ENCODE data around the gene SLC37A2. TPM values are rescaled to one million over a fixed set of nuclear protein-coding genes. Genes with fewer than 3 reads are reported as not detected.

The SLC37A2 gene
- total and polyA plus RNA-seq, 3 experiments from 2014 or later, result 0.33 to 2.0 (median 1.5) TPM

GRCh38 chr11:125078016-125078415 lies 14.9 kb downstream of the SLC37A2 start:
- Histone ChIP-seq H3K9me3 (ENCODE audit: low read length) (no peaks in the 10 kb centered on the region), H3K27me3 (ENCODE audit: insufficient read depth, low read length, poor library complexity, severe bottlenecking) (no peaks in the 10 kb centered on the region), H3K4me3 (ENCODE audit: low read length) (no peak overlapping the region), H3K36me3 (ENCODE audit: insufficient read depth, low read length) (no peaks in the 10 kb centered on the region), H3K27ac (ENCODE audit: low read depth, low read length) (no peak overlapping the region), H3K4me1 (ENCODE audit: insufficient read depth, low read length) (no peaks in the 10 kb centered on the region)
- H3K4me1 Mint-ChIP-seq, result no peaks in the 10 kb centered on the region
- peaks cover 15 to 35% of the 10 kb centered on the region in 2 donors for H3K27me3 Mint-ChIP-seq
- DNase-seq, result no peak
- H3K36me3 Mint-ChIP-seq, result no peaks in the 10 kb centered on the region
- CTCF ChIA-PET, result no interaction called here
- POLR2A ChIA-PET, result no interaction called here
- no peak overlapping the region for H3K4me3 Mint-ChIP-seq
- H3K9me3 Mint-ChIP-seq, result no peaks in the 10 kb centered on the region
- no peak overlapping the region for H3K27ac Mint-ChIP-seq

DNA sequence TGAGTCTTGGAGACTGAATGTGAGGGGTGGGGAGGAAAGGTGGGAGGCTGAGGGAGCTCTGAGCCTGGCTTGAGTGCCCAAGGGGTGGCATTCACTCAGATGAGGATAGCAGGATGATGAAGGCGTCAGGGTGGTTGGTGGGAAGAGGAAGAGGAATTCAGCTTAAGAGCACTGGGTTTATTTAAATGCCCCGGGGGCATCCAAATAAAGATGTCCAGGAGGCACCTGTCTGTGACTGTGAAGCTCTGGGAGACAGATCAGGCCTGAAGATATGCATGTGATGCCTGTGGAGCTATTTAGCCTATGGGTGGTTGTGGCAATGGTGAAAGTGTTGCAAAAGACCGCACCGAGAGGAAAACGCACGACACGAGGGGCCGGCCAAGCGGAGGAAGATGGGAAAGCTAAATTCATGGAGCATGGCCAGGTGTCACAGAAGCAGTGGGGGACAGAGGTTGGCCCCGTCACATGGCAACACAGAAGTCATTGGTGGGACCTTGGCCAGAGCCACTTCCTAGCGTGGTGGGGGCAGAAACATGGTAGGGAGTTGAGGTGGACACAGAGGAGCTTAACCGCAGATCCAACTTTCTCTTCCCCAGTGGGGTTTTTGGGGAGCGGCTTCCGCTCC lies 15.5 kb downstream of the SLC37A2 start:
- Mint-ChIP-seq H3K4me3 (no peak overlapping the region), H3K27ac (no peak overlapping the region), H3K27me3 (peaks cover 15 to 37% of the 10 kb centered on the region in 2 donors), H3K9me3 (no peaks in the 10 kb centered on the region), H3K36me3 (no peaks in the 10 kb centered on the region), H3K4me1 (no peaks in the 10 kb centered on the region)
- Histone ChIP-seq H3K4me1 (ENCODE audit: insufficient read depth, low read length) (no peaks in the 10 kb centered on the region), H3K4me3 (ENCODE audit: low read length) (no peak overlapping the region), H3K36me3 (ENCODE audit: insufficient read depth, low read length) (no peaks in the 10 kb centered on the region), H3K27ac (ENCODE audit: low read depth, low read length) (no peak overlapping the region), H3K9me3 (ENCODE audit: low read length) (no peaks in the 10 kb centered on the region), H3K27me3 (ENCODE audit: insufficient read depth, low read length, poor library complexity, severe bottlenecking) (no peaks in the 10 kb centered on the region)
- ChIA-PET POLR2A (no interaction called here), CTCF (no interaction called here)
- no peak for DNase-seq

DNA sequence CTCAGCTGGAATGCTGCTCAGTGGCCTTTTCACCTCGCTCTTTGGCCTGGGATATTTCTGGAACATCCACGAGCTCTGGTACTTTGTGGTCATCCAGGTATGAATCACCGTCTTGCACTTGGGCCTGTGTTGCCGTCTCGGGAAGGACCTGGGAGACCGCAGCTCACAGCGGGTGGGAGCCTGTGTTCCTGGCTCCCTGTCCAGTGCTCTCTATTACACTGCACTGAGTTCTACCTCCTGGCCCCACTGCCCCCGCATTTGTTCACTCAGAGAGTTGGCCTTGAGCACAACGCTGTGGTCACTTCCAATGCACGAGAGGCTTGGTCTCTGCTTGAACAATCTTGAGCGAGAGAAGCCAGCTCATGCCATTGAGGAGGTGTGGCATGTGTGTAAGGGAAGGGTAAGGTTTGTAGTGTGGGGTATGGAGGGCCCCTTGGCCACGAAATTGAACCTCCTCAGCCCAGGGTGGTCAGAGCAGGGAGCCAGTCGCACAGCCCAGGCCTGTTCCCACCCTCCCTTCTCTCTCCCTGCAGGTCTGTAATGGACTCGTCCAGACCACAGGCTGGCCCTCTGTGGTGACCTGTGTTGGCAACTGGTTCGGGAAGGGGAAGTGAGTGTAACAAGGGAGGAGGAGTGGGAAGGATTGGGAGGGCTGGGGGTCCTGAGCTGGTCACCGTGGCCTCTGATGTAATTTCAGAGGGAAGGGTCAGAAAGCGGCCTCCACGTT lies 16.2 kb downstream of the SLC37A2 start:
- no peaks in the 10 kb centered on the region for H3K4me1 ChIP-seq (ENCODE audit: insufficient read depth, low read length)
- DNase-seq, result no peak
- peak overlapping the region in 1 of 8 donors; percentile 69 for H3K27ac Mint-ChIP-seq
- H3K4me1 Mint-ChIP-seq, result no peaks in the 10 kb centered on the region
- no peaks in the 10 kb centered on the region for H3K9me3 Mint-ChIP-seq
- peaks cover 0 to 2% (median 0%) of the 10 kb centered on the region in 3 donors for H3K36me3 Mint-ChIP-seq
- no peaks in the 10 kb centered on the region for H3K9me3 ChIP-seq (ENCODE audit: low read length)
- peaks cover 12 to 31% of the 10 kb centered on the region in 2 donors for H3K27me3 Mint-ChIP-seq
- H3K27ac ChIP-seq (ENCODE audit: low read depth, low read length), result no peak overlapping the region
- no peak overlapping the region for H3K4me3 Mint-ChIP-seq
- ChIA-PET POLR2A (no interaction called here), CTCF (no interaction called here)
- H3K36me3 ChIP-seq (ENCODE audit: insufficient read depth, low read length), result no peaks in the 10 kb centered on the region
- H3K27me3 ChIP-seq (ENCODE audit: insufficient read depth, low read length, poor library complexity, severe bottlenecking), result no peaks in the 10 kb centered on the region
- no peak overlapping the region for H3K4me3 ChIP-seq (ENCODE audit: low read length)

DNA sequence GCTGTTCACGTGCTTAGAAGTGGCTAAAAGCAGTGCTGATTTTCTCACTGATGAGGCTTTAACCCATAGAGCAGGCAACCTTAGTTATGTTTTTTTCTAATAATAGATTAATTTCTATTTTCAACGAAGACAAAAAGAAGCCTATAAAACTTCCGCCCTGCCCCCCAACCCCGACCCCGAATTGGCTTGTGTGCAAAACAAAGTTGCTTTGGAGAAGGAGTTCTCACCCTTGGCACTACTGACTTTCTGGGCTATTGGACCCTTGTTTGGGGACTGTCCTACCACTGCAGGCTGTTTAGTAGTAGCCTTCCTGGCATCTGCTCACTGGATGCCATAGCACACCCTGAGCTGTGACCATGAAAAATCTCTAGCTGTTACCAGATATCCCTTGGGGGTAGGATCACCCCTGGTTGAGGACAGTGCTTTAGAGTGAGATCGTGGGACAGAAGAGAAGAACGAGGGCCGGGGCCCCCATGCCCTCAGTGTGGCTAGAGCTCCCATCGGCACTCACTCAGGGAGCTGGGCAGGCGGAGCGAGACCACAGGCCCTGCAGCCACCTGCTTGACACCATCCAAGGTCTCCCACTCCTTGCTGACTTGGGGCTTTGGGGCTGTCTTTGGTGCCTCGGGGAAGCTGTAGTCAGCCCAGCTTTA lies 16.9 kb downstream of the SLC37A2 start:
- H3K4me3 Mint-ChIP-seq, result no peak overlapping the region
- POLR2A ChIA-PET, result no interaction called here

GRCh38 chr11:125080531-125080911 lies 17.4 kb downstream of the SLC37A2 start:
- no peak for DNase-seq
- ChIA-PET CTCF (no interaction called here), POLR2A (no interaction called here)
- Mint-ChIP-seq H3K9me3 (no peaks in the 10 kb centered on the region), H3K4me1 (no peaks in the 10 kb centered on the region), H3K36me3 (peaks cover 0 to 3% (median 0%) of the 10 kb centered on the region in 3 donors), H3K4me3 (no peak overlapping the region), H3K27me3 (peaks cover 12 to 28% of the 10 kb centered on the region in 2 donors), H3K27ac (no peak overlapping the region)
- H3K4me1 ChIP-seq (ENCODE audit: insufficient read depth, low read length), result no peaks in the 10 kb centered on the region
- H3K27me3 ChIP-seq (ENCODE audit: insufficient read depth, low read length, poor library complexity, severe bottlenecking), result no peaks in the 10 kb centered on the region
- H3K9me3 ChIP-seq (ENCODE audit: low read length), result no peaks in the 10 kb centered on the region
- H3K4me3 ChIP-seq (ENCODE audit: low read length), result no peak overlapping the region
- no peak overlapping the region for H3K27ac ChIP-seq (ENCODE audit: low read depth, low read length)
- no peaks in the 10 kb centered on the region for H3K36me3 ChIP-seq (ENCODE audit: insufficient read depth, low read length)

More for the DNA sequence above, 16.9 kb downstream of the SLC37A2 start:
- Mint-ChIP-seq H3K27ac (peak overlapping the region in 1 of 8 donors; percentile 69), H3K9me3 (no peaks in the 10 kb centered on the region), H3K27me3 (peaks cover 12 to 32% of the 10 kb centered on the region in 2 donors), H3K36me3 (peaks cover 0 to 3% (median 0%) of the 10 kb centered on the region in 3 donors), H3K4me1 (no peaks in the 10 kb centered on the region)
- no peak for DNase-seq
- Histone ChIP-seq H3K4me1 (ENCODE audit: insufficient read depth, low read length) (no peaks in the 10 kb centered on the region), H3K4me3 (ENCODE audit: low read length) (no peak overlapping the region), H3K27me3 (ENCODE audit: insufficient read depth, low read length, poor library complexity, severe bottlenecking) (no peaks in the 10 kb centered on the region), H3K9me3 (ENCODE audit: low read length) (no peaks in the 10 kb centered on the region), H3K36me3 (ENCODE audit: insufficient read depth, low read length) (no peaks in the 10 kb centered on the region), H3K27ac (ENCODE audit: low read depth, low read length) (no peak overlapping the region)
- CTCF ChIA-PET, result no interaction called here

- peak overlapping the region in 1 of 8 donors; percentile 29 for H3K27ac Mint-ChIP-seq
- Histone ChIP-seq H3K9me3 (ENCODE audit: low read length) (no peaks in the 10 kb centered on the region), H3K4me3 (ENCODE audit: low read length) (no peak overlapping the region), H3K27me3 (ENCODE audit: insufficient read depth, low read length, poor library complexity, severe bottlenecking) (no peaks in the 10 kb centered on the region), H3K4me1 (ENCODE audit: insufficient read depth, low read length) (no peaks in the 10 kb centered on the region), H3K27ac (ENCODE audit: low read depth, low read length) (no peak overlapping the region), H3K36me3 (ENCODE audit: insufficient read depth, low read length) (no peaks in the 10 kb centered on the region)
- H3K36me3 Mint-ChIP-seq, result peaks cover 0 to 3% (median 0%) of the 10 kb centered on the region in 3 donors
- ChIA-PET CTCF (interaction anchor here (1.0 kb wide), 1 partner anchor 8 kb away, joined by 3 read pairs; no protein-coding TSS in a partner anchor), POLR2A (no interaction called here)
- H3K4me3 Mint-ChIP-seq, result no peak overlapping the region
- no peak for DNase-seq
- H3K4me1 Mint-ChIP-seq, result no peaks in the 10 kb centered on the region
- H3K9me3 Mint-ChIP-seq, result no peaks in the 10 kb centered on the region
- peaks cover 12 to 28% of the 10 kb centered on the region in 2 donors for H3K27me3 Mint-ChIP-seq
Observed at GRCh38 chr11:125081098-125081798, 18.1 kb downstream of the SLC37A2 start.

DNA sequence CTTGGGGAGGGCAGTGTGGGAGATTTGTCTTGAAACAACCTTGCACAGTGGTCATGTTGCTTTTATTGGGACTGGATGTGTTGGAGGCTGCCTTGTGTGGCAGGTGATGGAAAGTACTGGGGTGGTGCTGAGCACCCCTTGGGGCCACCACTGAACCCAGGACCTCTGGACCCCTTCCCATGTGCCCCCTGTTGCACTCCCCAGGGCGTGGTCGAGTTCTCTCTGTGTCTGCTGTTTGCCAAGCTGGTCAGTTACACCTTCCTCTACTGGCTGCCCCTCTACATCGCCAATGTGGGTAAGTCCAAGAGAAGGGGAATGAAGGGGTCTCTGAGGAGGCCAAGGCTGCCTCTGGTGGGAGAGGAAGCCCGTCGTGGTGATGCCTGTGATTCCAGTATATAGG lies 18.9 kb downstream of the SLC37A2 start:
- H3K4me1 ChIP-seq (ENCODE audit: insufficient read depth, low read length), result no peaks in the 10 kb centered on the region
- DNase-seq, result no peak
- no peaks in the 10 kb centered on the region for H3K9me3 ChIP-seq (ENCODE audit: low read length)
- POLR2A ChIA-PET, result no interaction called here
- no peak overlapping the region for H3K27ac ChIP-seq (ENCODE audit: low read depth, low read length)
- CTCF ChIA-PET, result interaction anchor here (1.0 kb wide), 1 partner anchor 9 kb away, joined by 3 read pairs; no protein-coding TSS in a partner anchor
- Mint-ChIP-seq H3K27me3 (peaks cover 11 to 23% of the 10 kb centered on the region in 2 donors), H3K9me3 (no peaks in the 10 kb centered on the region), H3K27ac (no peak overlapping the region), H3K4me1 (no peaks in the 10 kb centered on the region), H3K4me3 (no peak overlapping the region), H3K36me3 (peaks cover 0 to 3% (median 0%) of the 10 kb centered on the region in 3 donors)
- H3K36me3 ChIP-seq (ENCODE audit: insufficient read depth, low read length), result no peaks in the 10 kb centered on the region
- no peak overlapping the region for H3K4me3 ChIP-seq (ENCODE audit: low read length)
- H3K27me3 ChIP-seq (ENCODE audit: insufficient read depth, low read length, poor library complexity, severe bottlenecking), result no peaks in the 10 kb centered on the region
